Esophagus squamous epithelium (tissue), 4 donors: ENCODE results near the gene RFC1.

Source experiments
- CTCF ChIP-seq, 6 experiments: fragments of 450-650 bp in 4 of 6; fragments of 200-600 bp in 2 of 6; sonication (generic) in 2 of 6; IDR thresholded peaks; one replicate each; pipeline ENCODE4 v1.5.1; 2016 to 2019; ENCODE audit warnings: antibody characterized with exemption in 6 of 6, mild to moderate bottlenecking in 4 of 6, moderate library complexity in 4 of 6
- POLR2A ChIP-seq, 4 donors: fragments of 450-650 bp; IDR thresholded peaks; one replicate each; pipeline ENCODE4 v1.6.1; 2017; ENCODE audit warnings: antibody characterized with exemption in 4 of 4, mild to moderate bottlenecking in 4 of 4, moderate library complexity in 3 of 4

GRCh38 chr4:39369301-39369700 lies 3.1 kb upstream of the RFC1 start:
- TF ChIP-seq POLR2A (IDR thresholded peaks at IDR 0.05) (no peak), CTCF (IDR thresholded peaks at IDR 0.05) (no peak)
